Mesenchymal stem cell (in vitro differentiated cells and primary cell): ENCODE data around the gene MAP3K7.

Experiments
- DNase-seq: peaks from one replicate; pipeline ENCODE4 v3.0.0-alpha.2; 2013
- H2AFZ ChIP-seq: one replicate; pipeline ENCODE4 v1.6.1; 2013; ENCODE audit warnings: low read depth, mild to moderate bottlenecking, control low read depth, inconsistent platforms, low read length, moderate library complexity
- H2AK5ac ChIP-seq: 2 replicates; pipeline ENCODE4 v1.6.1; 2013; ENCODE audit warnings: low read length, moderate library complexity, mild to moderate bottlenecking, inconsistent platforms; ENCODE audit not compliant: severe bottlenecking
- H2BK120ac ChIP-seq: one replicate; pipeline ENCODE4 v1.6.1; 2013; ENCODE audit warnings: low read depth, mild to moderate bottlenecking, inconsistent platforms, low read length, moderate library complexity
- H2BK12ac ChIP-seq, 2 experiments: one replicate each; pipeline ENCODE4 v1.6.1; 2013; ENCODE audit warnings: inconsistent platforms in 2 of 2, low read length in 2 of 2, mild to moderate bottlenecking in 2 of 2, moderate library complexity in 2 of 2, control low read depth in 1 of 2
- H2BK15ac ChIP-seq: one replicate; pipeline ENCODE4 v1.6.1; 2013; ENCODE audit warnings: mild to moderate bottlenecking, low read depth, inconsistent platforms; ENCODE audit not compliant: poor library complexity, severe bottlenecking
- H2BK5ac ChIP-seq: 2 replicates; pipeline ENCODE4 v1.6.1; 2013; ENCODE audit warnings: low read depth, mild to moderate bottlenecking, low read length, control low read depth, inconsistent platforms; ENCODE audit not compliant: poor library complexity, severe bottlenecking
- H3K14ac ChIP-seq, 2 experiments: one replicate each; pipeline ENCODE4 v1.6.1; 2013; ENCODE audit warnings: inconsistent platforms in 2 of 2, low read length in 2 of 2, control low read depth in 1 of 2, mild to moderate bottlenecking in 1 of 2, moderate library complexity in 1 of 2
- H3K18ac ChIP-seq, 2 experiments: one replicate each; pipeline ENCODE4 v1.6.1; 2013; ENCODE audit warnings: inconsistent platforms in 2 of 2, low read length in 2 of 2, control low read depth in 1 of 2, low read depth in 1 of 2, mild to moderate bottlenecking in 1 of 2
- H3K23ac ChIP-seq, 2 experiments: one replicate each; pipeline ENCODE4 v1.6.1; 2013; ENCODE audit warnings: inconsistent platforms in 2 of 2, low read length in 2 of 2, mild to moderate bottlenecking in 2 of 2, moderate library complexity in 2 of 2, control low read depth in 1 of 2
- H3K27ac ChIP-seq: 2 replicates; pipeline ENCODE4 v1.5.1; 2013; ENCODE audit warnings: mild to moderate bottlenecking, moderate library complexity, low read length, control low read depth, inconsistent platforms; ENCODE audit not compliant: poor library complexity, severe bottlenecking
- H3K27me3 ChIP-seq, 2 experiments: 2 replicates each; pipeline versions ENCODE4 v1.6.1 to v1.7.0; 2013; ENCODE audit warnings: low read length in 2 of 2, mild to moderate bottlenecking in 2 of 2, moderate library complexity in 2 of 2, control low read depth in 1 of 2, inconsistent platforms in 1 of 2; ENCODE audit not compliant: control insufficient read depth in 1 of 2, insufficient read depth in 1 of 2
- H3K36me3 ChIP-seq, 2 experiments: 2 replicates each; pipeline versions ENCODE4 v1.6.1 to v1.7.0; 2013; ENCODE audit warnings: low read length in 2 of 2, control low read depth in 1 of 2, inconsistent platforms in 1 of 2, low read depth in 1 of 2, mild to moderate bottlenecking in 1 of 2; ENCODE audit not compliant: insufficient read depth in 2 of 2, control insufficient read depth in 1 of 2
- H3K4ac ChIP-seq, 2 experiments: one replicate each; pipeline ENCODE4 v1.6.1; 2013; ENCODE audit warnings: inconsistent platforms in 2 of 2, low read length in 2 of 2, mild to moderate bottlenecking in 2 of 2, moderate library complexity in 2 of 2, control low read depth in 1 of 2, low read depth in 1 of 2
- H3K4me1 ChIP-seq: 2 replicates; pipeline ENCODE4 v1.6.1; 2013; ENCODE audit warnings: low read depth, low read length, control low read depth; ENCODE audit not compliant: control insufficient read depth, insufficient read depth
- H3K4me2 ChIP-seq: 2 replicates; pipeline ENCODE4 v1.6.1; 2013; ENCODE audit warnings: low read length, mild to moderate bottlenecking, inconsistent platforms; ENCODE audit not compliant: poor library complexity, severe bottlenecking
- H3K4me3 ChIP-seq, 2 experiments: 2 replicates each; pipeline versions ENCODE4 v1.5.1 to v1.7.0; 2013; ENCODE audit warnings: low read length in 2 of 2, mild to moderate bottlenecking in 2 of 2, control low read depth in 1 of 2, low read depth in 1 of 2; ENCODE audit not compliant: insufficient read depth in 1 of 2
- H3K79me1 ChIP-seq: replicated peaks from 2 replicates; pipeline ENCODE4 v1.6.1; 2013; ENCODE audit warnings: mild to moderate bottlenecking, control low read depth, low read length, inconsistent platforms; ENCODE audit not compliant: poor library complexity, severe bottlenecking
- H3K9ac ChIP-seq: 2 replicates; pipeline ENCODE4 v1.7.0; 2013; ENCODE audit warnings: mild to moderate bottlenecking, low read length, moderate library complexity
- H3K9me3 ChIP-seq: 2 replicates; pipeline ENCODE4 v1.7.0; 2013; ENCODE audit warnings: mild to moderate bottlenecking, low read length; ENCODE audit not compliant: control insufficient read depth
- H4K8ac ChIP-seq: one replicate; pipeline ENCODE4 v1.6.1; 2013; ENCODE audit warnings: inconsistent platforms, mild to moderate bottlenecking, low read length, moderate library complexity
- H4K91ac ChIP-seq: one replicate; pipeline ENCODE4 v1.6.1; 2013; ENCODE audit warnings: mild to moderate bottlenecking, low read length, inconsistent platforms
- WGBS: methylation state at CpG from one replicate; pipeline ENCODE4 v1.1.7; 2013; ENCODE audit warnings: mixed read lengths; 5-methylcytosine and 5-hydroxymethylcytosine counted together

Gene MAP3K7

DNA sequence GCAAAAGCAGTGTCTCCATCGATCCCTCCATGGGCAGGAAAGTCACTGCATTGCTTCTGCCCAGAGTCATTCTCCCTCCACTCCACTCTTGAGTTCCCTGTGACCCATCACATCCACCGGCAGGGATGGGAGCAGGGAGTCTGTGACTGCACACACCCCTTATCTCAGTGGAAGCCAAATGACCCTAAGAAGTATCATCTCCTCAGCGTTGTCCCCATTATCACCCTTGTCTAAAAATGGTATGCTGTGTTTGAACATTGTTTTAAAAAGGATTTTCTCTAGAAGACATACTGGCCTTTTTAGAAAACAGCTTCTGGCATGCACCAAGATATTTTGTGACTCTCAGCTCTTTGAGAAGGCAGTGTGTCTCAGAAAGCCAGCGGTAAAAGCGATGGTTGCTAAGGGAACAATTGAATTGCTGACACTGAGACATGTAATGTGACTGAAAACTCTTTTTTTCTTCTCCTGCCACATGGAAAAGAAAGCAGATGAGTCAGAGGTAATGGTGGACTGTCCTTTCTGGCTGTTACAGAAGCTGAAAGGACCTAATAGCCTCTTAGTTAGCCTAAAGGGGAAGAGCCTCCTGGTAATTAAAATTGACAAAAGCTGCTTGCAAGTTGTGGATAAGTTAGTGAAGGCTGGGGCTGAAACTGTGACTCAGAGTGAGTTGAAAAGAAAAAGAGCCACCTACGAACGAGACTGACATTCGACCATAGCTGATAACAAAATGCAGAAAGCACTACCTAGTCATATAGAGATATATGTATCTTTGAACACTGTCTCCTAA, 120.5 kb downstream of the MAP3K7 start:
- H2BK120ac ChIP-seq = no peak overlapping the region
- H3K9me3 ChIP-seq = no peaks in the 10 kb centered on the region
- H3K4me1 ChIP-seq = no peaks in the 10 kb centered on the region

DNA sequence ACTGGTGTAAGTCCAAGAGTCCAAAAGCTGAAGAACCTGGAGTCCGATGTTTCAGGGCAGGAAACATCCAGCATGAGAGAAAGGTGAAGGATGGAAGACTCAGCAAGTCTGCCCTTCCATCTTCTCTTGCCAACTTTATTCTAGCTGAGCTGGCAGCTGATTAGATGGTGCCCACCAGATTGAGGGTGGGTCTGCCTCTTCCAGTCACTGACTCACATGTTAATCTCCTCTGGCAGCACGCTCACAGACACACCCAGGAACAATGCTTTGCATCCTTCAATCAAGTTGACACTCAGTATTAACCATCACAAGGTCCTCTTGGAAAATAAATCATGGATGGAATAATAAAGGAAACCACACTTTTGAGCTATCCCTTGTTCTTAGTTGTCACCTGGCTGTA, 121.2 kb downstream of the MAP3K7 start:
- Histone ChIP-seq H2BK12ac (no peak overlapping the region), H3K4me1 (no peaks in the 10 kb centered on the region), H3K27ac (no peak overlapping the region), H3K4me2 (no peak overlapping the region), H2AFZ (no peak overlapping the region), H3K9me3 (no peaks in the 10 kb centered on the region), H3K18ac (no peak overlapping the region), H2BK120ac (no peak overlapping the region), H4K91ac (no peak overlapping the region), H3K4me3 (no peak overlapping the region), H2BK5ac (no peak overlapping the region), H3K23ac (no peak overlapping the region), H3K27me3 (peaks cover 0 to 5% of the 10 kb centered on the region in 2 experiments), H2AK5ac (no peak overlapping the region), H3K14ac (no peak overlapping the region), H3K9ac (no peak overlapping the region), H3K79me1 (no peaks in the 10 kb centered on the region), H2BK15ac (no peak overlapping the region), H4K8ac (no peak overlapping the region), H3K36me3 (no peaks in the 10 kb centered on the region), H3K4ac (no peak overlapping the region)
- DNase-seq = no peak
- 100% methylated on average over 1 of the region's 2 CpGs for WGBS

More for the DNA sequence above, 120.5 kb downstream of the MAP3K7 start:
- H3K4me3 ChIP-seq = no peak overlapping the region
- H2BK15ac ChIP-seq = no peak overlapping the region
- no peak overlapping the region for H2AFZ ChIP-seq
- no peak overlapping the region for H2BK5ac ChIP-seq
- H3K79me1 ChIP-seq = no peaks in the 10 kb centered on the region
- no peak overlapping the region for H2BK12ac ChIP-seq
- DNase-seq = peak; percentile 31
- H3K27ac ChIP-seq = no peak overlapping the region
- H3K36me3 ChIP-seq = no peaks in the 10 kb centered on the region
- H3K4ac ChIP-seq = no peak overlapping the region
- no peak overlapping the region for H4K91ac ChIP-seq
- H2AK5ac ChIP-seq = no peak overlapping the region
- 82% methylated on average over 4 of the region's 8 CpGs for WGBS
- H3K23ac ChIP-seq = no peak overlapping the region
- no peak overlapping the region for H3K14ac ChIP-seq
- H3K9ac ChIP-seq = peak overlapping the region; percentile 13
- H4K8ac ChIP-seq = no peak overlapping the region
- peaks cover 0 to 5% of the 10 kb centered on the region in 2 experiments for H3K27me3 ChIP-seq
- no peak overlapping the region for H3K18ac ChIP-seq
- no peak overlapping the region for H3K4me2 ChIP-seq

DNA sequence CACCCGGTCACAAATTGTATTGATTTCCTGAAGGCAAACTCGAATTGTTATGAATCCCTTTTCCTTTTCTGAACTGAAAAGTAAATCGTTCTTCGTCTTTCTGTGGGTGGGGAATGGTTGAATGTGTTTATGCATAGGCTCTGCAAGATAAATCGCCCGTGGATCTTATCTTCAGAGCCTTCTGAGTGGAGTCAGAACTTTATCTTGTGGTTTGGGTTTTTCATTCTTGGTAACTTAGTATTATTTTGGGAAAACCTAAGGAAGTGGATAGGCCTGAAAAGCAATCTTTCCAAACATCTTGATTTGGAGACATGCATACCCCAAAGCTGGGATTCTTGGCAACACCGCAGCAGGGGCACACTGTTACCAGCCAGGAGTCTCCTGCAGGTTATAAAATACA, 122.4 kb downstream of the MAP3K7 start:
- no peak overlapping the region for H2BK5ac ChIP-seq

DNA sequence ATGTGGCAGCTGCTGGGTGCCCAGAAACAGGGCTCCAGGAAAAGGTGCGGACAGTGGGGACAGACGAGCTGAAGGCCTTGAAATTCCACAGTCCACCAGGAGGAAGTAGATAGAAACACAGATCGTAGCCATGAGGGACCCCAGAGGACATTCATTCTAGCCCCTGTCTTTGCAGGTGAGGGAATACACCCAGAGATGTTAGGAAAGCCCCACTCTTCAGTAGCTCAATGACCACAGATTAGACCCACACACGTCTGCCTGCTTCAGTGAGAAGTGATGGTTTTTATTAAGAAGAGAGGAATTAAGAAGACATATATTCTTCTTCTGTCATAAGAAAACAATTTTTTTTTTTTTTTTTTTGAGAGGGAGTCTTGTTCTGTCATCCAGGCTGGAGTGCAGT, 123.0 kb downstream of the MAP3K7 start:
- Histone ChIP-seq H4K91ac (no peak overlapping the region), H2AFZ (no peak overlapping the region), H2BK15ac (no peak overlapping the region), H3K23ac (no peak overlapping the region), H3K27me3 (peaks cover 0 to 3% of the 10 kb centered on the region in 2 experiments), H3K4me2 (no peak overlapping the region), H2BK5ac (no peak overlapping the region), H4K8ac (no peak overlapping the region), H3K18ac (no peak overlapping the region), H2AK5ac (no peak overlapping the region), H3K9me3 (no peaks in the 10 kb centered on the region), H3K9ac (no peak overlapping the region), H3K27ac (no peak overlapping the region), H3K4me1 (no peaks in the 10 kb centered on the region), H3K4ac (no peak overlapping the region), H3K4me3 (no peak overlapping the region), H3K36me3 (no peaks in the 10 kb centered on the region), H2BK12ac (no peak overlapping the region), H3K14ac (no peak overlapping the region), H2BK120ac (no peak overlapping the region), H3K79me1 (no peaks in the 10 kb centered on the region)
- DNase-seq = no peak
- 89% methylated on average over 3 of the region's 4 CpGs for WGBS

More for the DNA sequence above, 122.4 kb downstream of the MAP3K7 start:
- Histone ChIP-seq H3K4me2 (no peak overlapping the region), H4K8ac (no peak overlapping the region), H3K9ac (no peak overlapping the region), H2AFZ (no peak overlapping the region), H3K4me1 (no peaks in the 10 kb centered on the region), H3K27ac (no peak overlapping the region), H3K4ac (no peak overlapping the region), H3K14ac (no peak overlapping the region), H2BK120ac (no peak overlapping the region), H4K91ac (no peak overlapping the region), H3K27me3 (peaks cover 0 to 3% of the 10 kb centered on the region in 2 experiments), H3K4me3 (no peak overlapping the region), H3K36me3 (no peaks in the 10 kb centered on the region), H2BK15ac (no peak overlapping the region), H3K79me1 (no peaks in the 10 kb centered on the region), H3K18ac (no peak overlapping the region), H2BK12ac (no peak overlapping the region), H2AK5ac (no peak overlapping the region), H3K9me3 (no peaks in the 10 kb centered on the region), H3K23ac (no peak overlapping the region)
- 87% methylated on average over 7 of the region's 7 CpGs for WGBS
- no peak for DNase-seq
